ENCODE data around the gene GSG1L. TPM values are rescaled to one million over a fixed set of nuclear protein-coding genes. Genes with fewer than 3 reads are reported as not detected.

Gene GSG1L
- total and polyA plus RNA-seq, 9 of the 15 experiments (the other 6 are each of a cell fraction or from before 2014, with no cell fraction given) = not detected

DNA sequence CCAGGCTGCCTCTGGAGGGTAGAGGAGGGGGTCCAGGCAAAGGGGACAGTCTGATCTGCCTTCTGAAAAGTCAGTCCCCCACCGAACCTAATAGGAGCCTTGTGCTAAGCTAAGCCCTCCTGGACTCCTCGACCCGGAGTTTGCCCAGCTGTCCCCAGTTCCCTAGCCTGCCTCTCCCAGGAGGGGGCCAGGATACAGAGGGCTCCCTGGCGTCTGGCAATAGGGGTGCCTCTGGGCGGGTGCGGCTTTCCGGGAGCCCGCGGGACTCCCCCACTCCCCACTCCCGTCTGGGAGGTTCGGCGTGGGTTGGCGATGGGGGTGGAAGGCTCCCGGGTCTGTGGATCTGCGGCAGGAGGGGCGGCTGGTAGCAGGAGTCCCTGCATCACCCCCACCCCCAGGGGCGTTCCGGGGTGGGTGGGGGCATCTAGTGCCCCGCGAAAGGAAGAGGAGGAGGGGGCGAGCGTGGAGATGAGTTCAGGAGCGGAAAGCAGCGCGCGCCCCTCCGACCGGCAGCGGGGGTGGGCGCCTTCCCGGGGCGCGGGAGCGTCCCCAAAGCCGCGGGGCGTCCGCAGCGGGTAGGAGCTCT lies 1.2 kb downstream of the GSG1L start (continued):
- TF ChIP-seq, protein P1, sequence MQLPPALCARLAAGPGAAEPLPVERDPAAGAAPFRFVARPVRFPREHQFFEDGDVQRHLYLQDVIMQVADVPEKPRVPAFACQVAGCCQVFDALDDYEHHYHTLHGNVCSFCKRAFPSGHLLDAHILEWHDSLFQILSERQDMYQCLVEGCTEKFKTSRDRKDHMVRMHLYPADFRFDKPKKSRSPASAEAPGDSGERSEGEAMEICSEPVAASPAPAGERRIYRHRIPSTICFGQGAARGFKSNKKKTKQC (CRISPR knock-in tag; IDR thresholded peaks at IDR 0.05) = no peak
- TF ChIP-seq SMARCC2 (IDR thresholded peaks at IDR 0.05; ENCODE audit: low read depth) = no peak
- no peak for TF ChIP-seq ELF2 (CRISPR knock-in tag; IDR thresholded peaks at IDR 0.05)
- TF ChIP-seq L3MBTL2 (IDR thresholded peaks at IDR 0.05) = no peak

DNA sequence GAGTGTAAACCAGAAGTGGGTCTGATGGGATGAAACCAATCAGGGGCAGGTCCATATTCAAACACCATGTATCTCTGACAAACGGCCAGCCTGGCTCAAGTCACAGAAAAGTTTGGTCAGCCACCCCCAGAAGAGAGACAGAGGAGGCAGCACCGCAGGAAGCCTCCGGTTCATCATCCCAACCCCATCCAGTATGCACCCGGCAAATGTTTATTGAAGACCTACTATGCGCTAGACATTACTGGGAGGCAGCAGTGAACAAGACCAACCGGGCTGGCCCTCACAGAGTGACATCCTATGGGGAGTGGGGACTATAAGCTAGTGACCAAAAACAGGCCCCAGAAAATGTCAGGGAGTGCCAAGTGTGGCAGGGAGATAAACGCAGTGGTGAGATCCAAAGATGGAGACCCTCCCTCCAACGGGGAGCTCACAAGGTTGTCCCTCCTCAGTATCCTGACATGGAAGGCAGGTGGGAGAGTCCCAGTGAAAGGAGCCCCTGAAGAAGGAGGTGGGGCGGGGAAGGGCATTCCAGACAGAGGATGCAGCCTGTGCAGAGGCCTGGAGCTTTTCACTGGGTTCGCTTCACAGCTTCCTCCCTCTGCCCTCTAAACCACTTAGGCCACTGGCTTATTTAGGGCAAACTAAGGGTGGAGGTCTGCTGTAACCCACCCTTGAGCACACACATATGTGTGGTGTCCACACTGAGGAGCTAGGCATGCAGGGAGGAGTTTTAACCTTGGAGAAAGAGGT lies 2.0 kb downstream of the GSG1L start:
- H3K27ac ChIP-seq (ENCODE audit: extremely low read depth, low read depth, low read length) = no peak overlapping the region
- no peak overlapping the region for H3K9ac ChIP-seq (ENCODE audit: insufficient read depth in 1 of 2, low read depth in 2 of 2, low read length in 2 of 2)
- ChIA-PET CTCF (ENCODE audit: low intra/inter-chr PET ratio) (no interaction called here), POLR2A (interaction anchor here (0.6 to 0.7 kb wide), 2 partner anchors 56 to 1281 kb away, joined by 3 to 4 read pairs; no protein-coding TSS in a partner anchor)
- no peaks in the 10 kb centered on the region for H3K36me3 ChIP-seq (ENCODE audit: control insufficient read depth, insufficient read depth, low read length)
- no peak overlapping the region for H3K4me3 ChIP-seq
- TF ChIP-seq HDAC6 (IDR thresholded peaks at IDR 0.05; ENCODE audit: low read depth, low read length) = no peak
- TF ChIP-seq NR2C2 (CRISPR knock-in tag; IDR thresholded peaks at IDR 0.05) = no peak
- no peak for TF ChIP-seq NR2C2 (tag; IDR thresholded peaks at IDR 0.05)
- TF ChIP-seq ZKSCAN1 (IDR thresholded peaks at IDR 0.05; ENCODE audit: low read depth, low read length) = peak; percentile 82
- WGBS (ENCODE audit: insufficient coverage, low coverage, missing lambda C conversion rate) = under 1% methylated on average over 10 of the region's 10 CpGs
- in situ Hi-C loops (cut with MboI) = no loop called here
- no peak overlapping the region for H2AFZ ChIP-seq (ENCODE audit: low read depth, low read length)
- H3K9me3 ChIP-seq (replicated peaks; ENCODE audit: control insufficient read depth, insufficient read depth, low read depth, low read length) = no peaks in the 10 kb centered on the region
- no peak overlapping the region for H3K4me2 ChIP-seq (ENCODE audit: insufficient read depth, low read length)
- intact Hi-C loops (cut with micrococcal nuclease) = no loop called here
- no peaks in the 10 kb centered on the region; the same call in 1 of the 2 replicates for H4K20me1 ChIP-seq (replicated peaks; ENCODE audit: control insufficient read depth, insufficient read depth, low read length)
- DNase-seq (ENCODE audit: extremely low read depth in 1 of 4, low spot score in 3 of 4) (no peak), FAIRE-seq (no peak), ATAC-seq (no peak)
- H3K79me2 ChIP-seq (ENCODE audit: control insufficient read depth, insufficient read depth, low read length) = no peaks in the 10 kb centered on the region
- H3K9me1 ChIP-seq (ENCODE audit: control insufficient read depth, insufficient read depth, low read length) = no peaks in the 10 kb centered on the region
- peaks cover 45 to 71% of the 10 kb centered on the region in 2 experiments for H3K27me3 ChIP-seq (ENCODE audit: control insufficient read depth in 2 of 2, insufficient read depth in 2 of 2, low read length in 2 of 2)
- no peaks in the 10 kb centered on the region for H3K4me1 ChIP-seq (replicated peaks in 1 of 2; ENCODE audit: control insufficient read depth in 2 of 2, insufficient read depth in 2 of 2, low read length in 2 of 2)
- BruUV-seq (replicated peaks) = no TSS peak

All from K562 (cell line).